Choroid plexus epithelial cell (primary cell): ENCODE data around the gene MYO9B.

Experiments used
- DNase-seq: peaks from one replicate; pipeline ENCODE4 v3.0.0-alpha.2; 2010; ENCODE audit warnings: low read depth
- H3K4me3 ChIP-seq: 2 replicates; pipeline ENCODE4 v1.5.1; 2011; ENCODE audit warnings: low read depth, mild to moderate bottlenecking, control low read depth, low read length, moderate library complexity
- CTCF ChIP-seq: conservative IDR thresholded peaks from 2 replicates; pipeline ENCODE4 v1.5.1; 2011; ENCODE audit warnings: low read depth, mild to moderate bottlenecking, control low read depth, inconsistent platforms, low read length, moderate library complexity

MYO9B gene

GRCh38 chr19:17259118-17259780 is 183.7 kb downstream of the MYO9B start:
- DNase-seq, result peak; percentile 47
- no peak for TF ChIP-seq CTCF
- no peak overlapping the region for H3K4me3 ChIP-seq

- TF ChIP-seq CTCF, result no peak
- no peak for DNase-seq
- no peak overlapping the region for H3K4me3 ChIP-seq
These were observed 184.4 kb downstream of the MYO9B start for GRCh38 chr19:17259934-17260333.

- peak; percentile 78 for DNase-seq
- H3K4me3 ChIP-seq, result no peak overlapping the region
- TF ChIP-seq CTCF, result peak; percentile 89
These were observed 185.3 kb downstream of the MYO9B start for GRCh38 chr19:17260842-17261325.

GRCh38 chr19:17262557-17262956 is 187.0 kb downstream of the MYO9B start:
- no peak overlapping the region for H3K4me3 ChIP-seq
- no peak for DNase-seq
- TF ChIP-seq CTCF, result no peak
